HG02623 (cell line): ENCODE results near the gene ADAMTS4.
A peak's percentile ranks its signal among the peaks of the same experiment; 100 is the strongest.

Experiments
- ATAC-seq: cut with Tn5 transposase; IDR thresholded peaks from one replicate; pipeline ENCODE4 v1.9.1; 2021; ENCODE audit warnings: moderate library complexity; ENCODE audit not compliant: unreplicated experiment

The ADAMTS4 gene

DNA sequence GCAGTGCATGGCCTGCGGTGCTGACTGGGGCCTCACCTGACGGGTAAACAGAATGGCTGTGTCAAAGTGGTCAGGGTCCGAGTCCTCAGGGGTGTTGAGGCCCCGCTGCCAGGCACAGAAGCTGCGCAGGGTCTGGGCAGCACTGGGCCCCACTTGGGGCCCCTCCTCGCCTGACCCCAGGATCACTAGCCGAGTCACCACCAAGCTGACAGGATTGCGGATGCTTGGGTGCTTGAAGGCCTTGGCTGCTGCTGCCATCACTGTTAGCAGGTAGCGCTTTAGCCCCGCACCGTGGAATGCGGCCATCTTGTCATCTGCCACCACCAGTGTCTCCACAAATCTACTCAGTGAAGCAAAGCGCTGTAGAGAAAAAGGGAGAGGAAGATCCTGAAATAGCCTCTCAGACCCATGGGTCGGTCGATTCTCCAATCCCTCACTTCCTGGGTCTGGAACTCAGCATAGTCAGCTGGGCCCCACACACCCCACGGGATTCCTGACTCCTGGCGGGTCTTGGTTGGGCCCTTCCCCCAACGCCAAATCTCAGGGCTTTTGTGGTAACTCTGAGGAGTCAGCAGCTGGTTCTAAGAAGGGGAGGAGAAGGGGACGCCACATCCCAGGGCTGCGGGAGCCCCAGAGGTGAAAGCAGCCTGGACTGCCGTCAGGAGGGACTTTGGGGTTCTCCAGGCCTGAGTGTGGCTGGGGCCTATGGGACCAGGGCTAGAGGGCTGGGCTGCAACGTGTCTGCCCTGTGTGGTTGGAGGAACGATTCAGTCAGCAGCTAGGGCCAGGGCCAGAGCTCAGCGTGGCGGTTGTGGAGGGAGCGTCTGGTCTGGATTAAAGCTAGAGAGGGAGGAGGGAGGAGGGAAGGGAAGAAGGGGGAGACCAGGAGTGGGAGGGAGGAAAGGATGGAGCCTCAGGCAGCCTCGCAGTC lies 2.1 kb downstream of the ADAMTS4 start:
- ATAC-seq: no peak

DNA sequence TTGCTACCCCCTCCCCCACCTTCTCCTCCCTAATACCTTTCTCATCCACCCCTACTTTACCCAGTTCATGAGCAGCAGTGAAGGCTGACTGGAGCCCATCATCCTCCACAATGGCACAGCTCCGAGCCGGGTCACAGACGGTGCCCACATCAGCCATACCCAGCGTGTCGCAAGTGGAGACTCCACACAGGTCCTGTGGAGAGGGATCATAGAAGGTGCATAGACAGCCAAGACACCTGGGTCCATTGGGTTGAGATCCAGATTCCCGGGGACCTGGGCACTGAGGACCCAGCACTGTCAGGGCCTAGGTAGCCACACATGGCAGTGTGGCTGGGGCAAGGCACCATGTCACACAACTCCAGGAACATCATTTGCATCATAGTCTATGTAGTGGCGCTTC lies 2.7 kb downstream of the ADAMTS4 start:
- no peak for ATAC-seq

DNA sequence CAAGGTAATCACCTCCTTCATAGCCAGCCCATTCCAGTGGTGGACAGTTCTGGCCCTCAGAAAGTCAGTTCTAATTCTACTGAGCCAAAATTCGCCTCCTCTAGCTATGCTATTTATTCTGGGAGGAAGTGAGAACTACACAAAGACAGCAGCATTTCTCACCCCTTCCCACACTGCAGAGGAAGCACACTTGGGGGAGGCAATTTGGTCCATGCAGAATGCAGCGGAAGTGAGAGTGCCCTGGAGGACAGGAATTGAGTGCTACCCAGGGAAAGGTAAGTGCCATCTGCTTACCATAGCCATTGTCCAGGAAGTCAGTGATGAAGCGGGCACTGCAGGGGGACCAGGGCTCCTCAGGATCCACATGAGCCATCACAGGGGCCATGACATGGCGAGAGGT lies 3.7 kb downstream of the ADAMTS4 start:
- ATAC-seq: no peak

DNA sequence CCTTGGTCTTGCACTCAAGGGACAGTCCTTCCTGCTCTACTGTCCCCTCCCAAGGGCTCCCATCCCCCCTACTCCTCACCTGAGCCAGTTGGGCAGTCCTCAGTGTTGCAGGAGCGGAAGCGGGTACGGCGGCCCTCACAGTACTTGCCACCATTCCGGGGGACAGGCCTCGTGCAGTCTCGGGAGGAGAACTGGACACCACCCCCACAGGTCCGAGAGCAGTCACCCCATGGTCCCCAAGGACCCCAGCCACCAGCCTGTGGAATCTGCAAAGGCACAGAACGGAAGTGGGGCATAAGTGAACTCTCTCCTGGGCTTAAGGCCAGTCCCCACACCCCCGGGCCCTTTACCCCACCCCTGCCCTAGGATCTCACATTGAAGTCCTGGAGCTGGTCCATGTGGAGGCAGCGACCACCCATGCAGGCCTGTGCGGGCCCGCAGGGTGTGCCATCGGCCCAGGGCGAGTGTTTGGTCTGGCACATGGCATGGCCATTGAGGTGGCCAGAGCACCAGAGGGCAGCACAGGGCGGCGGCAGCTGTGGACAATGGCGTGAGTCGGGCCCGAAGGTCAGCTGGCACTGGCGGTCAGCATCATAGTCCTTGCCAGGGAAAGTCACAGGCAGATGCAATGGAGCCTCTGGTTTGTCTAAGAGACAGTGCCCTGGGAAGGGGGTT lies 5.2 kb downstream of the ADAMTS4 start:
- no peak for ATAC-seq

DNA sequence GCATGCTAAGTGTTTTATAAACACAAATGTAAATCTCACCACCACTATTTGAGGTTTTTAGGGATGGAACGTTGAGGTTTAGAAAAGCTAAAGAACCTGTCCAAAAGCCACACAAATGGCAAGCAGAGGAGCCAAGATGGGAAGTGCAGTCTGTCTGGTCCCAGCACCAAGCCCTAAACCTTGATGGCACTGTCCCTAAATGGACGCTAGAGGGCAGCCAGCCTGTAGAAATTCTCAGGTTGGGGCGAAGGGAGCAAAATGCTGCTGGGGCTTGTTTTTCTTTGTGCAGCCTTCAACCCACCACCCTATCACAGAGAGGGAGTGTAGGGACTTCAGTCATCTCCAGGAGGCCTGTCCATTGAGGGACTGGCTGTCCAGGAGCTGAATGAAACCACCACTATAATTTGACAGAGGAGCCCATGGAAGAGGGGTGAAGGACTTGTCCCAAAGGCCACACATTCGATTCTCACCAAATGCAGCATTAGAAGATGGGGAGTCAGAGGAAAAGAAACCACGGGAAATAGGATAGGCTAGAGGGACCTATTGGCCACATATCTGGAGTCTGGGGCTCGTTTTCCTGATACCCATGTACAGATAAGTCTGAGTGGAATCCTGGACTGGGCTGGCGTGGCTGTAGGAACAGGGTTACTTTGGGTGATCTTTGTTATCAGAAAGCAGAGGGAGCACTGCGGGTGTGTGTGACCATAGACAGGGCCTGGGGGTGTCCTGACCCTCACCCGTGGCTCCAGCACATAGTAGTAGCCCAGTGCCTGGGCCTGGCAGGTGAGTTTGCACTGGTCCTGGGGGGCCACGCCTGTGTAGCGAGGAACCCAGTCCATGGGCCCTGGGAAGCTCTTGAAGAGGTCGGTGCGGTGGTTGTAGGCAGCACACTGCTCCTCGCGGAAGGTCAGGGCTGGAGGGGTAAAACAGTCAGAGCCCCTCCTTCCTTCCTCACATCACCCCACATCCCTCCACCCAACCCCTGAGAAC lies 6.1 kb downstream of the ADAMTS4 start:
- no peak for ATAC-seq

DNA sequence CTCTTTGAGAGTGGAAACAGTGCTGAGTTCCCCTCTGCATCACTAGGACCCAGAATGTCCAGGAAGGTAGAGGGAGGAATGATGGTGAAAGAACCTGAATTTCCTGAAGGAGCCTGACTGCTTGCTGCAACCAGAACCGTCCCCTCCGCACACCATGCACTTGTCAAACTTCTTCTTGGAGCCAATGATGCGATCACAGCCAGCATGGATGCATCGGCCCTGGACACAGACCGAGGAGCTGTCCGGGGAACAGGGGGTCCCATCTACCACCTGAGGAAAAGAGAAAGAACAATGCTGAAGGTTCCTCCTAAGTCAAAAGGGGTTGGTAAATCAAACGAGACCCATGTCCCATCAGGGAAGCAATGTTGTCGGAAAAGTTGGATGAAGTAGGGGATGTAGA lies 6.9 kb downstream of the ADAMTS4 start:
- no peak for ATAC-seq

DNA sequence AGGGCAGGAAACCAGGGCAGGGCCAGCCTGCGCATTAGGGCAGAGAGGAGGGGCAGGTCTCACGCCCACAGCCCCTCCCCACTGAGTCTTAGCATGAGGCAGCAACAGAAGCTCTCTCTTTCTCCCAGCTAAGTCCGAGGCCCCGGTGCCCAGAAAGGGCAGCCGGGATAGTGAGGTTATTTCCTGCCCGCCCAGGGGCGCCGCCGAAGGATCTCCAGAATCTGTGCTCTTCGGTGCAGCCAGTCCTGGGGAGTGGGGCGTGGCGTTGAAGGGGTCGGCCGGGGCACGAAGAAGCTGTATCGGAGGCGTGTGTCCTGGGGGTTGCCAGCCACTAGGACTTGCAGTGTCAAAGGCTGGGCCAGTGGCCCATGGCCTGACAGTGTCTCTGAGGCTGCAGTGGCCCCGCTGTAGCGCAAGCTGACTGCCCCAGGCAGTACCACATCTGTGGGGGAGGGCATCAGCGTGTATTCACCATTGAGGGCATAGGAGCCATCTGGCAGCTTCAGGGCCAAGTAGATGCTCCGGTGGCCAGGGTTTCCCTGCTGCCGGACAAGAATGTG lies 7.8 kb downstream of the ADAMTS4 start:
- ATAC-seq: no peak

DNA sequence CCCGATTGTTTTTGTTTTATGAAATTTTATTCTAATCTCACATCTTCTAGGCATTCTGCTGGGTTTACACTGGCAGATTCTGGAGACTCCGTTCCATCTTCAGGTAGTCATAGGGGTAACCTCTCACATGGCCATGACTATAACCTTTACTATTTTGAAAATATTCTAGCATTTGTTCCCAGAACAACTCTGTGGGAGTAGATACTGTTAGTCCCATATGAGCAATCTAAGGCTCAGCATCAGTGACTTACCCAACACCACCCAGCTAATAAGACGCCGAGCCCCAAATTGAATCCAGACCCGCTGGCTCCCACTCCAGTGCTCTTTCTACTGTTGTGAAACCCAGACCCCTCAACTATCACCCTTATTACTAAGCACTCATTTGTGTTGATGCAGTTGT lies 9.8 kb downstream of the ADAMTS4 start:
- ATAC-seq: no peak

DNA sequence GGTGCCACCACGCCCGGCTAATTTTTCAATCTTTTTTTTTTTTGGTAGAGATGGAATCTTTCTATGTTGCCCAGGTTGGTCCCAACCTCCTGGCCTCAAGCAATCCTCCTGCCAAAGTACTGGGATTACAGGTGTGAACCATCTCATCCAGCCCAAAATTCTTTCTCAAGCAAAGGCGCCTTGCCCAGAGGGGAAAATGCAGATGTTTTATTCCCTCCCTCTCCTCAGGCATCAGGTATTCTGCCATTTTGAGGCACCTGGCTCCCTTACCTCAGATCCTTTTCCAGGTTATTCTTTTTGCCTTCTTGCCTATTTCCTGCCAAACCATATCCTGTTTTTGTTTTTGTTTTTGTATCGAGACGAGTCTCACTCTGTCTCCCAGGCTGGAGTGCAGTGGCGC lies 10.5 kb downstream of the ADAMTS4 start:
- ATAC-seq: no peak

DNA sequence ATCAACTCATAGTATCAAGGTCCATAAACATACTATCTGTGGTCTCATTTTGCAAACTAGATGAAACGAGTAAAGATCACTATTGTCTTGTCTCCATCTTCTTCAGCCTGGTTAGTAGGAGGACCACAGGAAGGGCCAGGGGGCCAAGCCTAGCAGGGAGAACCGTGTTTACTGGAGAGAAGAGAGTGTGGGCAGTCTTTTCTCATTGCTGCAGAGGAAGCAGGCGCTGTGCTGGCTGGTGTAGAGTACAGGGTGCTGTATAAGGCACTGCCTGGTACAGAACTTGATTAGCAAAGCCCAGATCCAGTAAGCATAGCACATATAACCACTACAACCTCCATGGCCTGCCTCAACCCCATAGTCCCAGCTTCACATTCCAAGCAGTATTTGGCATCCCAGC lies 11.5 kb downstream of the ADAMTS4 start:
- no peak for ATAC-seq

DNA sequence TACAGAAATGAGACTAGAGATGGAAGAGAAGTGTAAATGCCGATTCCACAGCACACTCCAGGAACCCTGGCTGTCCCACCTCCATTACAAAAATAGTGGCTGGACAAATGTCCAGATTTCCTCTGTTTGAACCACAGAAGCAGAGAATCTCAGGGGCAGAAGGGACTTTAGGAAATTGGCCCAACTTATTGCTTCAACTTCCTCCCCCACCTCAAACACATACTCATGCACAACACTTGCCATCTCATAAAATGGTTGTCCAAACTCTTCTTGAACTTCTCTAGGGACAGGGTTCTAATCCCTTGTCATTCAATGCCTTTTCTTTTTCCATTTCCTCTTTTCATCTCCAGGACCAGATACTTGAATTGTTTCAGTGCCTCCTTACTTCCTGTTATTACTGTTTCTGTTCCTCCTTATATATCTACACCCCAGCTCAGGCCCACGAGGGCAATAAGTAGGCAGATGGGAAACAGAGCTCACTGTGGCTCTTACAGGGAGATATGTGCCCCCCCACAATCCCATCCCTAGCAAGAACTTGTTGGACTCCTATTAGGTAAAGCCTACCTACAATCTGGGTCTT lies 13.0 kb downstream of the ADAMTS4 start:
- ATAC-seq: no peak

DNA sequence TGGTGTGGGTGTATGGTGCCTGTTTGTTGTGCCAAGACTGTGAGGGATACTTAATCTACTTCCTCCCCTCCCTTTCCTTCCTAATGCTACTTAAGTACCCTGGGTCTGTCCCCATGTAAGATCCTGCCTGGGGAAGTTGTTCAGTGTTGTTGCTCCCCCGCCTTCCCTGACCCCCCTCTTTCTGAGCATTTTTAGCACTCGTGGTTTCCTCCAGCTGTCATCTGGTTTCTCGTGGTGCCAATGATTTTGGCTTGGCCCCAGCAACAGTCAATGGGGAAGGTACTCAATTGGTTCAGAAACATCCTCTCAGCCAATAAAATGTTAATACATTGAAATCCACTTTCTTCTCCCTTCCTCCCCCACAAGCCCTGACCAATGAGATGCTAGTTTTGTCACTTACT lies 13.6 kb downstream of the ADAMTS4 start:
- peak; percentile 44 for ATAC-seq

DNA sequence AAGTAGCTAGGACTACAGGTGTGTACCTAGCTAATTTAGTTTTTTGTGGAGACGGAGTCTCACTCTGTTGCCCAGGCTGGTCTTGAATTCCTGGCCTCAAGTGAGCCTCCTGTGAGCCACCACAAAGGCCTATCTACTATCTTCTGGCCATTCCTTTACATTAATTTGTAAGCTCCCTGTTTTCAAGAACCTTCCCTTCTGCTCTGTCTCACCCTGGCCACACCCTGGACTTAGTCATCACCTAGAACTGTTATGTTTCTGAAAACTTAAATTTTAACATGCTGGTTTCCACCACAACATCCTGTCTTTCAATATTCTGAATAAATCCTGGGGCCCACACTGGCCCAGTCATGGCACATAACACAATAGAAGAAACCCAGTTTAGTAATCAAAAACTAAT lies 16.6 kb downstream of the ADAMTS4 start:
- ATAC-seq: peak; percentile 27

DNA sequence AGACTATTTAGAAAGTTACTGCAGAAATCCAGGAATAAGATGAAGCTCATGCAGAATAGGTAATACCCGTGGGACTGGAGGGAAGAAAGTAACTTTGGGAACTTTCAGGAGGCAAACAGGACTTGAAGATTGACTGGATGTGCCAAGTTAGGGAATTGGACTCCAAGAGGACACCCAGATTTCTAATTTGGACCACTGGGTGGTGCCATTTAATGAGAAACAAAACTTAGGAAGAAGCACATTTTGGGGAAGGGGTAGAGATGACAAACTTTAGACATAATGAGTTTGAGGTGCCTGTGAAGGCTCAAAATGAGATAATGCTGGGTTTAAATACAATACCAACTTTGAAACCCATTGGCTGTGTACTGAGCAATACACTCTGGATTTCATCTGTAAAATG lies 18.2 kb downstream of the ADAMTS4 start:
- ATAC-seq: no peak

DNA sequence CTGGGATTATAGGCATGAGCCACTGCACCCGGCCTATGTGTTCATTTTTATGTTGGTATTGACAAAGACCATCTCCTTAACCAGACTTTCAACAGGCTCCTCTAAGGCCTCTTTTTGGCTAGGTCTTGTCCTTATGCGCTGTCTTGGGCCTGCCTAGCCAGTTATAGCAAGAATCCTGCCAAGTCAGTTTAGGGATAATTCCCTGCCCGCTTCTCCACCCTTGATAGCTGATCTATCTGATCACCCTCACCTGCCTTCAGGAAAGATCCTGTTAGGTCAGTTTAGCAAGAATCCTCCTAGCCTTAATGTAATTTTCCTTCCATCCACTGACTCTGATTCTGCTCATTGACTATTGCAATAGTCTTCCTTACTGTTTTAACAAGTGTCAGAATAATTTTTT lies 19.2 kb downstream of the ADAMTS4 start:
- no peak for ATAC-seq

DNA sequence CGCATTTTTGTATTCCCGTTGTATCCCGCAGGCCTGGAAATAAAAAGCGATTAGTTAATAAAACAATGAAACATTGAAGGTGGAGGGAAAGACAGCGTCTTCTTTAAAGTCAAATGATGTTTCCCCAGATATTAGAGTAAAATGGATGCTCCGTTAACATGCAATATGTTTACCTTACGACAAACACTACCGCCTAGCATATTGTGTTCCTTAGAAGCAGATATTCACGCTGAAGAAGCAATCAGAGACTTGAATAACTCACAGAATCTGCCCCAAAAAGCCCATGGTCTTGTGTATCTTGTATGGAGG lies 21.0 kb downstream of the ADAMTS4 start:
- no peak for ATAC-seq

DNA sequence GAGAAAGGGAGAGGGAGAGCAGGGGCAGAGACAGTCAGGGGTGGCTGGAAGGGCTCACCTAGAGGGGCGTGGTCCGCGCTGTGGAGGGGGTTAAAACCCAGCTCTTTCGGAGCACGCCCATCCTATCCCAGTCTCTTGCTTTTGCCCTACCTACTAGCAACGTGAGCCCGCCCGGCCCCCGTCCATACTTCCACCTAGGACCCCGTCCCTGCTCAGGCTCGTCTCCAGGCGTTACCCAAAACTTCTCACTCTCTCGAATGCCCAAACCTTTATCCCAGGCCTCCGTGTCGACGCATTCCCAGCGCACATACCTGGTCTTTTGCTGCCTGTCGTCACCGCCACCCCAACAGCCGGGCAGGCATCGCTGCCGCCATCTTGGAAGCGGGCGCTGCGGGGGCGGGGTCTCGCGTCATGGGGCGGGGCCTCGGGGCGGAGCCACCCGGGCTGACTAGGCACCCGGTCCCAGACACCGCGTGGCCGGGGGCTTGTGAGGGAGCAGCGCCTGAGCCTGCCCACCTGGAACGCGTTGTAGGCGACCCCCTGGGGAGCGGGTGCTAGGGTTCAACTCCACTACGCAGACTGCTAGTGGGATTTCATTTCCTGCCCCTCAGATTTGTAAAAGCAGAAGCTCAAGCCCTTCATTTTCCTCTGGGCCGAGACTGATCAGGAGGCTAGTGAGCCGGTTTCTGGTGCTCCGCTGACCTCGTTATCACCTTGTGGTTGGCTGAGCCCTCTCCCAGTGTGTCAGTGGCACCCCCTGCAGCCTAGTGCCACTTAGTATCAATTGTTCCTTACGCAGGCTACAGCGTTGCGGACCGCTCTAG lies 21.5 kb downstream of the ADAMTS4 start, which contains the start of gene B4GALT3:
TSS of gene B4GALT3 (minus strand) at position 396 of the 824 bp plus-strand sequence. CDS start 1,447 bp downstream, outside the sequence.
- peak; percentile 71 for ATAC-seq

DNA sequence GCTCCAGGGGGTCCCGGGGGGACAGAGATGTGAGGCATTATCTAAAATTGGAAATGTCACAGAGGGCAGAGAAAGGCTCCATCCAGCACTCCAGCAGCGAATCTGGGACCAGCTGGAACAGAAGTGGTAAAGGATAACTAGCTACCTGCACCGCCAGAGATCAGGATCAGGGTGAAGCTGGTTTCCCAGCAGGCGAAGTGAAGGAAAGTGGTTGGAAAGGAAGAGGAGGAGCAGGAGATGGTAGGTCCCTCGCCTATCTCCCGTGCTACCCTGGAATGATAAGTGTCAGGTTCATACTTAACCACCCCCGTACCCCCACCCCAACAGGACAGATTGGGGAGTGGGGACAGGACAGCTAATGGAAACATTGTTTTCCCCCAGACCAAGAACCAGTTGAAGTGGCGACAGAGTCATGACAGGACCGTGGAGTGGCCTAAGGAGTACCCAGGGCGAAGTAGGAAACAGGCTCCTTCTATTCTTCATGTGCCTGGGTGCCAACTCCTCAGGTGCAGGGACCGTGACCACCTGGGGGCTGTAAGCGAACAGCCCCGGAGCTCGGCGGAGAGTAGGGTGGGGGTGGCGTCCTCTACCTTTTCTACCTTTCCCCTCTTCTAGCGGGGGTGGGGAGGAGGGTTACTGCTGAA lies 22.3 kb downstream of the ADAMTS4 start:
- ATAC-seq: no peak

DNA sequence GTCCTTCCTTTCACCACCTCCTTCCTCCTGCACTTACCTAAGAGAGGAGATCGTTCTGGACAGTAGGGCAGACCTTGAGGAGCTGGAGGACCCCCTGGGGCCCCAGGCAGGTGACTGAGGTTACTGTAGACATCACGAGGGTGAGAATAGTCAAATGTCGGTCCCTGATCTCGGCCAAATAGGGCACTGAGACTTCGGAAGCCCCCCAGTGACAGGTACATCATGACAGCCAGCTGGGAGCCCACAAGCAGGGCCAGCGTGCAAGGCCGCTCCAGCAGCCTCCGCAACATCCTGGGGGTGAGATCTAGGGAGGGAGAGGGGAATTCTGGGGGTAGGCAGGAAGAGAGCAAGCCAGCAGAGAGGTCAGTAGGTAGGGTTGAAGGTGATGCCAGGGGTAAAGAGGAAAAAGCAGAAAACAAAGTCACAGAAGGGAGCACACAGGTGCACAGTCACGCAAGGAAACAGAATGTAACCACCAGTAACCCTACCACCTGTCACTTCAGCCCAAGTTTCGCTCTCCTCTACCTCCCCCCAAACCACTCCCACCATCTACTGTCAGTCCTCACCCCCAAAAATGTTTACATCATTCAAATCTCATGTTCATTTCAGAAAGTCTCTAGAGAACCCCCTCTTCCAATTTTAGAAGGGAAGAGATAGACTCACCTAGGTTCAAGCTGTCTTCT lies 22.9 kb downstream of the ADAMTS4 start:
- ATAC-seq: no peak
